ENCODE data around the gene LBR.
A peak's percentile ranks its signal among the peaks of the same experiment; 100 is the strongest.
"Not testable (repeated sequence)": the region's sequence is repeated elsewhere in the genome, so short reads cannot be mapped to it uniquely, and the experiment has no call there.

Gene LBR
- 92.6 to 121 reads per million in 2 donors for total RNA-seq

DNA sequence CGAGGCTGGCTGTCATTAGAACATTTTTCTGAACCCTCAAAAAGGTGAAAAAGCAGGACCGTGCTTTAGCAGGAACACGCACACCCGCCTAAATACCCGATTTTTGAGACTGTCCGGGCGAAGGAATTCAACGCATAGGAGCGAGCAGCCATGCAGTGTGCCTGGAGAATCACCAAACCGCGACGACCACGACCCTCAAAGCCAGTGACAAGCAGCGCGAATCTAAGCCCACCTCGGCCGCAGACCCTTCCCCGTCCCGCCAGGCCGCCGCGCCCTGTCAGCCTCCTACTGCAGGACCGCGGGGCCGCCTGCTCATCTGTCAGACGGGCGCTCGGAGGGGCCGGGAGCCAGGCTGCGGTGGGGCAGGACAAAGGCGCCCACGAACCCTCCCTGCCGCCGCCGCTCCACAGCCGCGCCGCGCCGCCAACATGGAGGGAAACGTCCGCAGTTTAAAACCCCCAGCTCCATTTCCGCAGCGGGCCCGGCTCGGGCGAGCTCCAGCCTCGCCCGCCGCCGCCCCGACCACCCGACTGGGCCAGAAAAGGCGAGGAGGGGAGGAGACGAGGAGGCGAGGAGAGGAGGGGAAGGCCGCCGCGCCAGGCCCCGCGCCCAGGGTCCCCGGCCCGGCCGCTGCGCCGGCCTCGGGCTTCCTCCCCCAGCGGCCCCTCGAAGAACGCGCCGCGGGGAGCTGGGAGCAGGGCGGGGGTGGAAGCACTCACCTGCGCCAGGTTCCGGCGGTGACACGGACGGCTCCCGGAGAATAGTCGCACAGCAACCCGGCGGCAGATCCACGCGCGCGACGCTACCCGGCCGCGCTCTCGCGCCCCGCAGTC, at the start of gene LBR:
Gene LBR, minus strand, starts transcription at position 804 of the 833 bp plus-strand sequence. CDS start 3,963 bp downstream, outside the sequence.
- peak in 1 of 5 experiments; percentile 45 for DNase-seq

DNA sequence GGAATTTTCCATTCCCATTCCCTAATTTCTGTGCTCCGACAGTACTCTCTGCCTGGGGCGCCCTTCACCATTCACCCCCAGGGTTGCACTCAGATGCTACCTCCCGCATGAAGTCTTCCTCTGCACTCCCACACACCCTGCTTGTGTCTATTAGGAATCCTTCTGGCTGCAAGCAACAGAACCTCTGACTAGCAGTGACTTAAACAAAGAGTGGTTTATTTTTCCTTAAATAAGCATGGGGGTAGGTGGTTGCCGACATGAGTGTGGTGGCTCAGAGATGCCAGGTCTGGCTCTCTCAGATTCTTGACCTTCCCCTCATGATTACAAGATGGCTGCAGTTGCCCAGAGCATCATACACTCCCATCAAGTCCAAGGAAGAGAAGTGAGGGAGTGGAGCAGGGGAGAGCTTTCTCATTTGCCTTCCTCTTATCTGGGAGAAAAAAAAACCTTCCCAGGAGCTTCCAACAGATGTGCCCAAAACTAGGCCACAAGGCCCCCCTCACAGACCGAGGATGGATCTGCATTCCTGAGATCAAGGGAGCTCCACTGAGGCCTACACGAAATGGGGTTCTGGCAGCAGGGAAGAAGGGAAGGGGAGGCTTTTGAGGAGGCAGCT, 49.6 kb upstream of the LBR start:
- no peak for DNase-seq

DNA sequence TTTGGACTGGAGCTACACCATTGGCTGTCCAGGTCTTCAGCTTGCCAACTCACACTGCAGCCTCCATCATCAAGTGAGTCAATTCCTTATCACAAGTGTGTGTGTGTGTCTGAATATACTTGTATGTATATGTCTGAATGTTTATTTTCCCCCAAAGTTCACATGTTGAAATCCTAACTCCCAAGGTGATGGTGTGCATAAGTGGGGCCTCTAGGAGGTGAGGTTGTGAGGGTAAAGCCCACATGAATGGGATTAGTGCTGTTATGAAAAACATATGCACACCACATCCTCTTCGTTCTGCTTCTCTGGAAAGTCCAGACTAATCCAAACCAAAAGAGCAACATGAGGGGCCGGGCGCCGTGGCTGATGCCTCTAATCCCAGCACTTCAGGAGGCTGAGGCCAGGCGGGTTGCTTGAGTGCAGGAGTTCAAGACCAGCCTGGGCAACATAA, 48.7 kb upstream of the LBR start:
- no peak for DNase-seq

DNA sequence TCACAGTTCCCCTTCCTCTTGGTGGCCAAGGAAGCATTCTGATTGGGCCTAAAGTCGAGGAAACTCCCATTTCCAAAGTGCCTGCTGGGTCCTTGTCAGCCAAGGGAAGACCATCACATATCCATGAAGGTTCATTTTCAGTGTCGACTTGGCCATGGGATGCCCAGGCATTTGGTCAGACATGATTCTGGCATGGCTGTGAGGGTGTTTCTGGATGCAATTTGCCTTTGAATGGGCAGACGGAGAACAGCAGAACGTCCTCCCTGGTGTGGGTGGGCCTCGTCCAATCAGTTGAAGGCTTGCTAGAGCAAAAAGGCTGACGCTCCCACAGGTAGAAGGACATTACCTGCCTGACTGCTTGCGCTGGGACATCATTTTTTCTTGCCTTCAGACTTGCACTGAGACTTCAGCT, 48.3 kb upstream of the LBR start:
- no peak for DNase-seq

DNA sequence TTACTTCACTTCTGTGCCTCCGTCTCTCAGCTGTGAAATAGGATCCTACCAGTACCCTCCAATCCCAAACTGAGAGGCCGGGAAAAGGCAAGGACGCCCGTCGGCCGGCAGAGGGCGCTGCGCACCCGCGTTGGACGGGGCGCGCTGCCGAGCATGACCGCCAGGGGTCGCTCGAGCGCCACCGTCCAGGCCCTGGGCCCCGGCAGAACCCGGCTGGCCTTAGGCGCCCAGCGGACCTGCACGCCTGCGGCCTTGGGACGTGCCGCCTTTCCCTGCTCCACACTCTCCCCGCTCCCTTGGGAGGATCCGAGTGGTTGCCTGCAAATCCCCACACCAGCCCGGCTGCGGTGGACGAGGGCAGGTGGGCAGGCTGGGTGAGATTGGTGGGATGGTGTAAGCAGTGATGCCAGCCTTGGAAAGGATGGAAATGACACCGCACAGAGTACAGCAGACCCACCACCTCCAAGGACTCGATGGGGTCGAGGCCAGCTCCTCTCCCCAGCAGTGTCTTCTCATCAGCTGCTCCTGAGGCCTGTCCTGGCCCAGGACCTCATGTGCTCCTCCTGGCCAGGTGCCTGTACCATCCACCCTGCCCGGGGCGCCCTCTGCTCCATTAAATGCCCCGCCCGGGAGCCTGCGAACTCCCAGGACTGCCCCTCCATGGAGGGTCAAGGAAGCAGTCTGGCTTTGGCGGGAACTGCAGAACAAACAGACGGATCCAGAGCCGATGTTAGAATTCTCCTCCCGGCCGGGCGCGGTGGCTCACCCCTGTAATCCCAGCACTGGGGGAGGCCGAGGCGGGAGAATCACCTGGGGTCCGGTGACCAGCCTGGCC, 47.4 kb upstream of the LBR start:
- peak; percentile 45 to 60 (median 53) for DNase-seq

DNA sequence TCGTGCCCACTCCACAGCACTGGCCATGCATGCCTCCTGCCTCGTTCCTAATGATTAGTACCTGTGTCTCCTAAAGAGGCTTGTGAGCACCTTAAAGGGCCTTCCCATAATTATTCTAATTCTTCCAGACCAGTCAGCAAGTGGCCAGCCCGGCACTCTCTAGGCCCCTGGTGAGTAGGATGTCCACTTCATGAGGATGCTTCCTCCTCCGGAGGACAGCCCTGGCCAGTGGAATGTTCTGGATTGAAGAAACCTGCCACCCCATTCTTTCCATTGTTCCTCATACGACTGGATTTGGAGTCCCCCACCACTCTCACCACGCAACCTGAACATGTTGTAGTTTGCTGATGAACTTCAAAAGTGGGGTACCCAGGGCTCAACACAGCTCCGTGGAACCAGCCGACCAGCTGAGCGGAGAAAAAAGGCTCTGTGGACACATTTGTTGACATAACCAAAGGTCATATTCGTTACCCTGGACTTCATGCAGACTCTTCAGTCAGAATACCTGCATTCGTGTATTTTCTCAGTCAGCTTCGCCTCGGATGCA, 46.7 kb upstream of the LBR start:
- DNase-seq, result no peak

DNA sequence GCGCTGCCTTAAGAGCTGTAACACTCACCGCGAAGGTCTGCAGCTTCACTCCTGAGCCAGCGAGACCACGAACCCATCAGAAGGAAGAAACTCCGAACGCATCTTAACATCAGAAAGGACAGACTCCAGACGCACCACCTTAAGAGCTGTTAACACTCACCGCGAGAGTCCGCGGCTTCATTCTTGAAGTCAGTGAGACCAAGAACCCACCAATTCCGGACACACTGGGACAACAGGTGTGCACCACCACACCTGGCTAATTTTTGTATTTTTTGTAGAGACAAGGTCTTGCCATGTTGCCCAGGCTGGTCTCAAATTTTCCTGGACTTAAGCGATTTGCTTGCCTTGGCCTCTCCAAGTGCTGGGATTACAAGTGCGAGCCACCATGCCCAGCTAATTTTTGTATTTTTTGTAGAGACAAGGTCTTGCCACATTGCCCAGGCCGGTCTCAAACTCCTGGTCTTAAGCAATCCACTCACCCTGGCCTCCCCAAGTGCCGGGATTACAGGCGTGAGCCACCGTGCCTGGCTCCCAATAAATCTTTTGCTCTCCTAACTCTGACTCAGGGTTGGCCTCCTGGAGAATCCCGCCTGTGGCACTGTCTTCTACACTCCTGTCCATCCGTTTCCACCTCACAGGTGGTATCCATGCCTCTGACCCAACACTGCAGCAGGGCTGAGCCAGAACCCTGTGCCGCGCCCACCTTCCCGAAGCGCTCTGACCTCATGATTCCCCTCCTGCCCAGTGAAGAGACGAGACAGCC, 46.0 kb upstream of the LBR start:
- not testable (repeated sequence) for DNase-seq

DNA sequence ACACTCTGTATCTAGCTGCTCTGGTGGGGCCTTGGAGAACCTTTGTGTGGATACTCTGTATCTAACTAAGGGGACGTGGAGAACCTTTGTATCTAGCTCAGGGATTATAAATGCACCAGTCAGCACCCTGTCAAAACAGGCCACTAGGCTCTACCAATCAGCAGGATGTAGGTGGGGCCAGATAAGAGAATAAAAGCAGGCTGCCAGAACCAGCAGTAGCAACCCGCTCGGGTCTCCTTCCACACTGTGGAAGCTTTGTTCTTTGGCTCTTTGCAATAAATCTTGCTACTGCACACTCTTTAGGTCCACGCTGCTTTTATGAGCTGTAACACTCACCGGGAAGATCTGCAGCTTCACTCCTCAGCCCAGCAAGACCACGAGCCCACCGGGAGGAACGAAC, 45.4 kb upstream of the LBR start:
- peak in 1 of 5 experiments; percentile 39 for DNase-seq

DNA sequence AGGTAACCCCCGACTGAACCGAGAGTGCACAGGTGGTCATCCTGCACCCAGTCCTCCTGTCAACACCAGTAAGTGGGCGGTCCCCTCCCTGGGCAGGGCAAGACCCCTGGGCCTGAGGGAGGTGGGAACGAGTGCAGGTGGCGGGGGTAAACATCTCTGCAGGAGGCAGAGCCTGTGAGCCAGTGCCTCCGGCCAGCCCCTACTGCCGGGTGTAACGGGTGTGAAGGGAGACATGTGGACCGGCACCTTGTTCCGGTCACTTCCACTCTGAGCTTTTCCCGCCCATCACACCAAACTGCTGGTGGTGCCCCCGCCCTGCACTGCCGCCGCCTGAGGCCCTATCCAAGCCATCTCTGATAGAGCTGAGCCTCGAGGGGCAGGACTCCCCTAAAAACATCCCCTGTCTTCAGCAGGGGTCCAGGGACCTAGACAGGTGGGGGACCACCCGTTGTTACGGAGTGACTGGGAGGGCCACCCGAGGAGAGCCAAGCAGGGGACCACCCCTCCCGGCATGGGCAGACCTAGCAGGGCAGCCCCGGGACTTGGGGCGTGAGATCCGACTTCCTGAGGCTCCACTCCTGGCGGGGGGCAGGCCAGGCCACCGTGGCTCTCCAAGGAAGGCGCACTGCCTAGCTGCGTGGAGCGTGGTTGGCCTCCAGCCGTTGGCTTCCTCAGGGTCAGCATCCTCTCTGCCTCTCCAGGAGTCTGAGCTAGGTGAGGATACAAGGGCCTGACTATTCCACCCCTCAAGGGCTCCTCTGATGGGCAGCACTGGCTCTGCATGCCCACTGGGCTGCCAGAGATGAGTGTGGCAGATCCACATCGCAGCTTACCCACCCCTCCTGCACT, 43.8 kb upstream of the LBR start:
- DNase-seq, result no peak

DNA sequence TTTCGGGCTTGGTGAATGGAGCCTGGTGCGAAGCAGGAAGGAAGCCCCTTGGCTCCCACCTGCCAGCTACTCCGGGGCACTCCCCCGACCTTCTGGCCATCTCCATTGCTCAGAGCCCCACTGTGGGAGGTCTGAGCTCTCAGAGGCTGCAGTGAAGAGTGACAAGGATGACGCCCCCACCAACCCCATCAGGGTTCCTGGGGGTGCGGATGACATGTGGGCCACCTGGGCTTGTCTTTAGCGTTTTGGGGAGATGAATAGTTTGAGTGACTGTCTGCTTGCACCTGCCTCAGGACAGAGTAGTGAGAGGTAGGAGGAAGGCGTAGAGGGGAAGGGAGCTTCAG, 43.2 kb upstream of the LBR start:
- DNase-seq, result no peak

DNA sequence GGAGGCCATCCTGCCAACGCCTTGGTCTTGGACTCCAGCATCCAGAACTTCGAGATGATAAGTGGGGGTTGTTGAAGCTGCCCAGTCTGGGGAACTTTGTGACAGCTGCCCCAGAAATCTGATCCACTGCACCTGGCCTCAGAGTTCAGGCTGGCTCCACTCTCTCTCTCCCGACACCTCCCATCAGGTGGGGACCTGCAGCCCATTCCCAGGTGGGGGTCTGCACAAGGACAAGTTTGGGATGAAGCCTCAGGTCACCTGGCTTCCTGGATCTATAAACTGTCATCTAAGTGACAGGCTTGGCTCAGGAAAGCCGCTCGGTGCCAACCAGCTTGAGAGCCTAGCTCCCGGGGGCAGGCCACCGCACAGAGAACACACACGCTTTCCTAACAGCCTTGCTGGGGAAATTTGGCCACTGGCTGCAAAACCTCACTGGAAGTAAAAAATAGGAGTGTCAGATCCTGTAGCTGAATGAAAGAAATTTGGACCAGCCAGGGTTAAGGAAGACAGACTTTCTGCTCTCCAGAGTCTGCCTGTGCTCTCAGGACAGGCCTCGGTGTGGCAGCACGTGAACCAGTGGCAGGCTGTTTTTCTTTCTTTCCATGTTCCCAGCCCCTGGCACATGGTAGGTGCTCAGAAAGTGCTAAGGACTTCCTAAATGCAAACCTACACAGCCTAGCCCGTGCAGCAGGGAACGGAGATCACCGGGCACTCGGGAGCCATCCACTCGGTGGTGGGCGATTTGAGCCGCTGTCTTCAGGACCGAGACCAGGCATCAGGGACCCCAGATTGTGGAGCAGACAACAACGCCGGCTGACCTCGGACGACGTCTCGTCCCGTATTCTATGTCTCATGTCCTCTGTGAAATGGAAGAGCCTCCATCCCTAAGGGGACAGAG, 42.6 kb upstream of the LBR start:
- no peak for DNase-seq

DNA sequence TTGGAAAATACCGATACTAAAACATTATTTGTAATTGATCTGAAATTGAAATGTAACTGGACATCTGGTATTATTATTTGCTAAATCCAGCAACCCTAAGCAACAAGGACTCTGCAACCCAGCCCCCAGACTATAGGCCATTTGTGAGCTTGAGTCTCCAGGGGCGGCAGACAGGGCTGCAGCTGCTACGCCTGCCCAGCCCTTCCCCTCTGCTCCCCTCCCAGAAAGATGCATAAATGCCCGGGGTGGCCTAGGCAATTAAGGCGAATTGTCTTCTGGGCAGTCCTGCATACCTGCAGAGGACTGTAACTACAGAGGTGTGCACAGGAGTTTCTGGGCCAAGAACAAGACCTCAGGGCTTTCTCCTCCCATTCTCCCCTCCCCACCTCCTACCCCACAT, 41.2 kb upstream of the LBR start:
- no peak for DNase-seq

DNA sequence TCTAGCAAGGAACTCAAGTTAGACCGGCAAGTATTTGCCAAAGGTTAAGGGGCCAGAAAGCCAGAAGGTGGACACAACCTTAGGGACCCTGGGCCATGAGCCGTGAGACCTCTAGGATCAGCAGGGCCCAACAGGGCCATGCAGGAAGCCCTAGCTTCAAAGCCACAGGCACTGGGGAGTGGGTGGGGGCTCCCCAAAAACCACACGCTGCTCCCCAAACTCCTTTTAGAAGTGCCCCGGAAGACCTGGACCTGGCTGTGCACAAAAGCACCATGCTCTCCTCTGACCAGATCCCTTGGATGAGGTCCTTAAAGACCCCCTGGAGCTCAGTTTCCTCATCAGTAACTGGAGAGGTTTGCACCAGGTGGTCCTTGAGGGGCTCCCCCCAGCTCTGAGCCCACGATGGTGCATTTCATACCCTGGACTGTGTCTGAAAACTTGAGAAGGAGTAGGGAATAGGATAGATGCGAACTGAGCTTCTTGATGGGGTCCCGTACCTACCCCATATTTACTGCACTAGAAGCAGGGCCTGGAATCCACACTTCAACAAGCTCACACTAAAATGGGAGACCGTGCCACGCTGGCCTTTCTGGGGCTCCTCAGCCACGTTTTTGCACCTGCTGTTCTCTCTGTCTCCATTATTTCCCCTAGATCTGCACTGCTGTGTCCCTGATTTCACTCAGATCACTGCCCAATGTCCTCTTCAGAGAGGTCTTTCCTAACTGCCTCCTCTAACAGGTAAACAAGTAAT, 40.6 kb upstream of the LBR start:
- peak in 1 of 5 experiments; percentile 66 for DNase-seq

DNA sequence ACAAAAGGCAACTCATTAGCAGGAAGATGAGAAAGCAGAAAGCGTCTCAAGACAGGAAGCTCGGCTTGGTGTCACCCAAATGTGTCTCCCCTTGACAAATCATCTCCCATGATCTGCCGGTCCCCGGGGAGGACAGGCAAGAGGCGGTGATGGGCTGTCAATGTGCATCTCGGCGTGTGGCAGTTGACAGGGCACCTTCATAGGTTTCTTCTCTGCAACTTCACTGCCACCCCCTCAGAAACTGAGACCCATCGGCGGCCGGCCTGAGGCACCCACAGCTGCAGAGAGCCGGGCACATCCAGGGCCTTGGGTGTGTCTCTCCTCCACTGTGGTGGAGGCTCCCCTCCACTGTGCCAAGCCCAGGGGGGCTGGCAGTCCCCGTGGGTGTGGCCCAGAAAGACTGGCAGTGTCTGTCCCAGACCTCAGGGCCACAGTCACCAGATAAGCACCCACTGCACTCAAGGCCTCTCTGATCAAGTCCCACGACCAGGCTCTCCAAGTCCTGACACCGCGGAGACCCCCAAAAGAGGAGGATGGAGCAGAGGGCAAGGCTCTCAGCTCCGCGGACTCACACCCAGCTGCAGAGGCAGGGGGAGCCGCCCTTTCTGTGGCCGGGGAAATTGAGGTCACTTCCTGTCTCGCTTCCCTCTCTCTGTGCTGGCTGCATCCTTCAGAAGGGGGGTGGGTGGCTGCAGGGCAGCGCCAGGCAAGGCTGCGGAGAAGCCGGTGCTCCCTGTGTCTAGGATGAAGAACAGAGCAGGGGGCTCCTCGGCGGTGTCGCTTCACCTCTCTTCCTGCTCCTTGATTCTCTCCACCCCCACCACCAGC, 39.6 kb upstream of the LBR start:
- DNase-seq, result peak; percentile 39 to 97 (median 71)

DNA sequence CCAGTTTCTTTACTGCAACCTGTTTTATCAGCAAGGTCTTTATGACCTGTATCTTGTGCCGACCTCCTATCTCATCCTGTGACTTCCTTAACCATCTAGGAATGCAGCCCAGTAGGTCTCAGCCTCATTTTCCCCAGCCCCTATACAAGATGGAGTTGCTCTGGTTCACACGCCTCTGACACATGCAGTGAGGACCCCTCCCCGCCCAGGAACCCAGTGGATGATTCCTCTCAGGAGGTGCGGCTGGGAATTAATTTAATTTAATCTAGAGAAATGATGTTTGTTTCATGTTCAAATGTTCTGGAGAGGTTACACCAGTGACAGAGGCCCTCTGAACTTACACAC, 39.0 kb upstream of the LBR start:
- DNase-seq, result no peak

DNA sequence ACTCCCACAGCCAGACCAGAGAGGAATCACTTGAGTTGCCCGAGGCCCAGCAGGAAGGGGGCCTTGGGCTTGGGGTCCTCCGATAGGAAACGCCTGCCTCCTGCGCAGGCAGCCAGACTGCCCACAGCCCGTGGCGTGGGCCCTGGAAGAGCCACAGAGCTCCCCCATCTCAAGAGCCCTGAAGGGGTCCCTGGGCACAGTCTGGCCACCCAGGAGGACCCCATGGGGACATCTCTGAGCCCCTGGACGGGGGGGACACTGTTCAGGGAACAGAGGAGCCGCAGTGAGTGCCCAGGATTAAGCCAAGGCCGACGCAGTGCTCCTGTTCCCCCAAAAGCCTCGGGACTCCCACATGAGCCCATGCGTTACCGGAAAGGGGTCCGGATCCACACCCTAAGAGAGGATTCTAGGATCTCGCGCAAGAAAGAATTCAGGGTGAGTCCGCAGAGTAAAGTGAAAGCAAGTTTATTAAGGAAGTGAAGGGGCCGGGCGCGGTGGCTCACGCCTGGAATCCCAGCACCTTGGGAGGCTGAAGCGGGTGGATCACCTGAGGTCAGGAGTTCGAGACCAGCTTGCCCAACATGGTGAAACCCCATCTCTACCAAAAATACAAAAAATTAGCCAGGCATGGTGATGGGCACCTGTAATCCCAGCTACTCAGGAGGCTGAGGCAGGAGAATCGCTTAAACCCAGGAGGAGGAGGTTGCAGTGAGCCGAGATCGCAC, 38.1 kb upstream of the LBR start:
- DNase-seq, result no peak

DNA sequence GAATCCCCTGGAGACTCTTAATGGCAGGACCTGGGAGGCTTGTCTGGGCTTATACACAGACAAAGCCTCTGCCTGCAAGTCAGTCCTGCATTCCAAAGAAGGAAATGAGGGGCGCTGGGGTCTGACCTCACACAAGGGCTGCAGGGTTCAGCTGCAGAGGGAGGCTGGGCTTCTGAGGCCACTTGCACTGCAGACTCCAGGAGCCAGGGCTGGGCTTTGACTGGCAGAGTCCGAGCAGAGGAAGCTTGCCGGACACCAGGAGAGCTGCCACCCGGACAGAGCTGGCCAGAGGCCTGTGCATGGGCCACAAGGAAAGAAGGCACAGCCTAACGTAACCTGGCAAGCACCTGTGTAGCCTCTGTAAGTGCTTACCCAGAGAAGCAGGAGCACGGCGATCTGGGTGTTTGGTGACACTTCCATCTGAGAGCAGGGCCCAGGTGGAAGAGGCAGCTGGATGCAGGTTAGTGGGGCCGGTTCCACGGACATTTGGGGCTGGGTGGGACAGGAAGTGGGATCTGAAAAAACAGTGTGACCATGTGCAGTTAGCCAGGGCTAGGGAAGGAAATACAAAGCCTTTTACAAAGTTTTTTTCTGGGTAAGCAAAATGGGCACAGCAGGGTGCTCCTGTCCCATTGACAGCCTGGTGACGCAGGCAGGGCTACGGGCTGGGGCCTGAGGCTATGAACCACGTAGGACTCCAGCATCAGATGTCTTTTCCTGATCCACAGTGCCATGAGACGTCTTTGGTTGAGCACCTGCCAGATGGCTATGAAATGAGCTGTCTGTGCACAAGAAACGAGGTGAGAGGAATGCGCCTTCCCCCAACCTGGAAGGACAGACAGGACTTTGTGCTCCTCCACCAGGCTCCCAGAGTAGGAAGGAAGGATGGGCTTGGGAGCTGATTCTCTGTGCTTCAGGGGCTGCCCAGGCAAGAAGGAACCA, 37.3 kb upstream of the LBR start:
- DNase-seq, result no peak
